GM20000 (cell line): Measurements from ENCODE around the gene ST6GALNAC4.
A peak's percentile ranks its signal among the peaks of the same experiment; 100 is the strongest.

Experiments used
- DNase-seq: peaks from one replicate; pipeline ENCODE4 v3.0.0; 2012; ENCODE audit warnings: low spot score
- TF ChIP-seq, protein P1 (sequence below): IDR thresholded peaks from 2 replicates; pipeline ENCODE4 v1.5.1; 2012; ENCODE audit warnings: mild to moderate bottlenecking, control low read depth; ENCODE audit errors: extremely low read depth, missing control alignments

Gene ST6GALNAC4

GRCh38 chr9:127908660-127908926 is 8.2 kb downstream of the ST6GALNAC4 start:
- no peak for DNase-seq
- TF ChIP-seq, protein P1, sequence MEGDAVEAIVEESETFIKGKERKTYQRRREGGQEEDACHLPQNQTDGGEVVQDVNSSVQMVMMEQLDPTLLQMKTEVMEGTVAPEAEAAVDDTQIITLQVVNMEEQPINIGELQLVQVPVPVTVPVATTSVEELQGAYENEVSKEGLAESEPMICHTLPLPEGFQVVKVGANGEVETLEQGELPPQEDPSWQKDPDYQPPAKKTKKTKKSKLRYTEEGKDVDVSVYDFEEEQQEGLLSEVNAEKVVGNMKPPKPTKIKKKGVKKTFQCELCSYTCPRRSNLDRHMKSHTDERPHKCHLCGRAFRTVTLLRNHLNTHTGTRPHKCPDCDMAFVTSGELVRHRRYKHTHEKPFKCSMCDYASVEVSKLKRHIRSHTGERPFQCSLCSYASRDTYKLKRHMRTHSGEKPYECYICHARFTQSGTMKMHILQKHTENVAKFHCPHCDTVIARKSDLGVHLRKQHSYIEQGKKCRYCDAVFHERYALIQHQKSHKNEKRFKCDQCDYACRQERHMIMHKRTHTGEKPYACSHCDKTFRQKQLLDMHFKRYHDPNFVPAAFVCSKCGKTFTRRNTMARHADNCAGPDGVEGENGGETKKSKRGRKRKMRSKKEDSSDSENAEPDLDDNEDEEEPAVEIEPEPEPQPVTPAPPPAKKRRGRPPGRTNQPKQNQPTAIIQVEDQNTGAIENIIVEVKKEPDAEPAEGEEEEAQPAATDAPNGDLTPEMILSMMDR: no peak

- DNase-seq: no peak
- TF ChIP-seq, protein P1: no peak
These were observed 8.8 kb downstream of the ST6GALNAC4 start for GRCh38 chr9:127907867-127908659.

DNA sequence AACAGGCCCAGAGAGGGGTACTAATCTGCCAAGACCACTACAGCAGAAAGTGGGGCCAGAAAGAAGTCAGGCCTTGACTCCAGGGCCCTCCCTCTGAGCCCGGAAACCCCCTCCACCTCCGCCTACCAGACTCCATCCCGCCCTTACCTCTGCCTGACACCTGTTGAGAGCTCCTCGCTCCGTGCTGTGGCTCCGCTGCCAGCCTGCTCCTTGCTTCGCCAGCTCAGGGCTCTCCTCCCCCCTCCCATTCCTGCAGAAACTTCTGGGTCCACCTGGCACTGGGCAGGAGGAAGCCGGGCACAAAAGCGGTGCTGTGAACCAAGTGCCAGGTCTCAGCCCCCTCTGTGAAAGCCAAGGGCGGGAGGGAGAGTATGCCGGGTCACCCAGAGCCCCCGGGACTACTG is 11.1 kb downstream of the ST6GALNAC4 start:
- TF ChIP-seq, protein P1: no peak
- no peak for DNase-seq

DNA sequence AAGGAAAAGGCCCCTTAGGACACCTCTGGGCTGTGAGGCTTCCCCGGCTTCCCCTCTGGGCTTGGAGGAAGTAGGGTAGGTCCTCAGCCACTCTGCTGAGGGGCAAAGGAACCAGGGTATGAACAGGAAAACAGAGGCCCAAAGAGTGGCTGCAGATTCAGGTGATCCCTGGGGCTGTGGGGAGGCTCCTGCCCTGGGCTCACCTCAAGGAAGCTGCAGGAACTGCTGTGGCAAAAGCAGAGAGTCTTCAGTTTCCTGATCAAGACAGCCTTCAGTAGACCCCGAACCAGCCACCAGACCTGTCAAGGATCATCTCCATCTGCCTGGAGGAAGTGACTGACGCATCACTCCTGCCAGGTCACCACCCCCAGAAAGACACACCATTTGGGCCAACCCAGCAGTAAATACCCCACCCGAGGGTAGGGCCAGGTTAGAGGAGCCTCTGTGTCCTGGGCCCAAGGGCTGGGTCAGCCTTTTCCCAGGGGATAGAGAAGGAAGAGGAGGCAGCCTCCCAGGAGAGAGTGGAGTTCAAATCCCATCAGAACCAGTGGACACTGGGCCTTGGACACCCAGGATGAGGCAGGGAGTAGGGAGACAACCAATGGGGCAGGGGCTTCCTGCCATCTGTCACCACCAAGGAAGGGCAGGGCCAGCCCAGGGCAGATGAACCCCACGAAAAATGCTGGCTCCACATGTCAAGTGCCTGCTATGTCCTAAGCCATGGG is 11.7 kb downstream of the ST6GALNAC4 start:
- DNase-seq: no peak
- TF ChIP-seq, protein P1: no peak

- no peak for DNase-seq
- TF ChIP-seq, protein P1: no peak
These were observed 12.3 kb downstream of the ST6GALNAC4 start for GRCh38 chr9:127904561-127905003.

DNA sequence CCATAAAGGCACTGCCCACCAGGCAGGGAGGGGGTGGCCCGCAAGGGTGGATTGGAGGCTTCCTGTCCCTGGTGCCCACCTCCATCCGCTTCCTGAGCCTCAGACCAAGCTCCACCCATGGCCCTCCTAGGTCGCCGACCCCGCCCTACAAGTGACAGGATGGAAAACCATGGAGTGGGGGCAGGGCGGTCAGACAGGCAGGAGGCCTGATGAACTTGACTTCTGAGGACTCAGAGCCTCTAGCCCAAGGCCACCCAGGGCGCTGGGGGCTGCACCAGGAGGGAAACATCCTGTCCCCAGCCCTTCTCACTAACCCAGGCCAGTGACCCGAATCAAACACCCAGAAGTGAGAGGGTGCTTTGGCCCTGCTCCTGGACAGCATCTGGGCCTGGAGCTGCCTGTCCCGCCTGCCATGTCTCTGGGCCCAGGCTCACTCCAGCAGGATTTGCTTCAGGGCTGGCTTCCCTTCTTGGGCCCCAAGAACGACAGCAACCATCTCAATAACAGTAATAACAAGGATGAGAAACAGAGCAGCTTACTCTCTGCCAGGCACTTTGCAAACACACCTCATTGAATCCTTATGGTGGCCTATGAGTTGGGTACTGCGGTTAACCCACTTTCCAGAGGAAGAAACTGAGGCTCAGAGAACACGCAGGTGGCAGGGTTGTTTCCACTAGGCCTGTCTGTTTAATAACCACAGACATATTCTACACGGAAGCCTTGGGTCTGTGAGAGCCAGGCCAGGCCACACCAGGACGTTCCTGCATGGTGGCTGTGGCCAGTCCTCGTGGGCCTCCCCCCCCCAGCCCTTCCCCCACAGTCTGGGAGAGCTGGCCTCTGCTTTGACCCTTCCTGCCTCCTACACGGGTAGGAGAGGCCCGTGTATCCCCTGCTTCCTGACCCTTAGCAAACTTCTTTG is 13.0 kb downstream of the ST6GALNAC4 start:
- TF ChIP-seq, protein P1: no peak
- DNase-seq: peak; percentile 71
